ENCODE measurements around the gene LGALS12. TPM values are rescaled to one million over a fixed set of nuclear protein-coding genes. Genes with fewer than 3 reads are reported as not detected.
A peak's percentile ranks its signal among the peaks of the same experiment; 100 is the strongest.

Gene LGALS12
- total RNA-seq, 1 donor from 2014 or later: not detected

DNA sequence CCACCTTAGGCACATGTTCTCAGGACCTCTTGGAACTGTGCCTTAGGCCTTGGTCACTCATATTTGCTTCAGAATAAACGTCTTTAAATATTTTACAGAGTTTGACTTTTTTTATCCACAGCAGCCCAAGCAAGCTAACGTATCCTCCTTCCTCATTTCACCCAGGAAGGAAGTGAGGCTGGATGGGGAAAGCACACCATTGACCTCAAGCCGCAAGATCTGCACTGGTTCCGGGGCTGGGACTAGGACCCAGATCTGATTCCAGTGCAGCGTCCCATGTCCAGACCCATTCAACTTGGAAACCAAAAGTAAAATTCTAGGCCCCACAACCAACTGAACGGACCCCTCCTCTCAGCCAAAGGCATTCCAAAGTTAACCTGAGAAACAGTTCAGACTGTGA is 2.4 kb upstream of the LGALS12 start:
- Mint-ChIP-seq H3K4me1 (ENCODE audit: low read depth, unreplicated experiment) (peaks cover 17% of the 10 kb centered on the region), H3K4me3 (ENCODE audit: unreplicated experiment) (no peak overlapping the region), H3K9me3 (ENCODE audit: unreplicated experiment) (peaks cover 18% of the 10 kb centered on the region), H3K36me3 (ENCODE audit: unreplicated experiment) (peaks cover 22% of the 10 kb centered on the region), H3K27ac (ENCODE audit: unreplicated experiment) (no peak overlapping the region), H3K27me3 (ENCODE audit: unreplicated experiment) (peaks cover 10% of the 10 kb centered on the region)
- DNase-seq: no peak
- no peak for TF ChIP-seq CTCF (IDR thresholded peaks at IDR 0.05; ENCODE audit: partially characterized antibody, unreplicated experiment)

- no peak for DNase-seq
- no peak for TF ChIP-seq CTCF (IDR thresholded peaks at IDR 0.05; ENCODE audit: partially characterized antibody, unreplicated experiment)
- Mint-ChIP-seq H3K36me3 (ENCODE audit: unreplicated experiment) (peaks cover 22% of the 10 kb centered on the region), H3K27ac (ENCODE audit: unreplicated experiment) (no peak overlapping the region), H3K4me1 (ENCODE audit: low read depth, unreplicated experiment) (peaks cover 17% of the 10 kb centered on the region), H3K9me3 (ENCODE audit: unreplicated experiment) (peaks cover 18% of the 10 kb centered on the region), H3K4me3 (ENCODE audit: unreplicated experiment) (no peak overlapping the region), H3K27me3 (ENCODE audit: unreplicated experiment) (peaks cover 10% of the 10 kb centered on the region)
Measured at GRCh38 chr11:63504054-63504453, 1.8 kb upstream of the LGALS12 start.

GRCh38 chr11:63504933-63505586 is 824 bp upstream of the LGALS12 start:
- H3K4me1 Mint-ChIP-seq (ENCODE audit: low read depth, unreplicated experiment): peaks cover 20% of the 10 kb centered on the region
- no peak for DNase-seq
- H3K4me3 Mint-ChIP-seq (ENCODE audit: unreplicated experiment): no peak overlapping the region
- H3K27me3 Mint-ChIP-seq (ENCODE audit: unreplicated experiment): peaks cover 10% of the 10 kb centered on the region
- H3K9me3 Mint-ChIP-seq (ENCODE audit: unreplicated experiment): peaks cover 14% of the 10 kb centered on the region
- H3K36me3 Mint-ChIP-seq (ENCODE audit: unreplicated experiment): peaks cover 12% of the 10 kb centered on the region
- TF ChIP-seq CTCF (IDR thresholded peaks at IDR 0.05; ENCODE audit: partially characterized antibody, unreplicated experiment): no peak
- H3K27ac Mint-ChIP-seq (ENCODE audit: unreplicated experiment): no peak overlapping the region

DNA sequence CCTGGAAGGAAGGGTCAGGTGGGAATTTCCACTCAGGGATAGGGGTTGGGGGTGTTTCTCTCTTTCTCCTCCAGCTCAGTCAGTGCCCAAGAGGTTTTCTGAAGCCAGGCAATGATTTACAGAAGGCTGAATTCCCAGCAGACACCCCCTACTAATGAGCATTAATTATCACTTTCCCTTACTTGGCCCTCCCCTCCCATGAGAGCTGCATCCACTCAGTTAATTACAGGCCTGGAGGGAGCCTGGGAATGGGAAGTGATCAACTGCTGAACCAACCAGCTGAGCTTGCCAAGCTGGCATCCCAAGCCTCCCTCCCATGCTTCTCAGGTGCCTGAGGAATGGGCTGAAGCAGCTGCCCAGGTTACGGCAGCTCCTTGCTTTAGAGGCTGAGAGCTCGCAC is 992 bp downstream of the LGALS12 start:
- Mint-ChIP-seq H3K4me1 (ENCODE audit: low read depth, unreplicated experiment) (peaks cover 28% of the 10 kb centered on the region), H3K27ac (ENCODE audit: unreplicated experiment) (no peak overlapping the region), H3K4me3 (ENCODE audit: unreplicated experiment) (peak overlapping the region; percentile 34), H3K9me3 (ENCODE audit: unreplicated experiment) (peaks cover 8% of the 10 kb centered on the region), H3K36me3 (ENCODE audit: unreplicated experiment) (peaks cover 5% of the 10 kb centered on the region), H3K27me3 (ENCODE audit: unreplicated experiment) (peaks cover 12% of the 10 kb centered on the region)
- TF ChIP-seq CTCF (IDR thresholded peaks at IDR 0.05; ENCODE audit: partially characterized antibody, unreplicated experiment): no peak
- peak; percentile 47 for DNase-seq

DNA sequence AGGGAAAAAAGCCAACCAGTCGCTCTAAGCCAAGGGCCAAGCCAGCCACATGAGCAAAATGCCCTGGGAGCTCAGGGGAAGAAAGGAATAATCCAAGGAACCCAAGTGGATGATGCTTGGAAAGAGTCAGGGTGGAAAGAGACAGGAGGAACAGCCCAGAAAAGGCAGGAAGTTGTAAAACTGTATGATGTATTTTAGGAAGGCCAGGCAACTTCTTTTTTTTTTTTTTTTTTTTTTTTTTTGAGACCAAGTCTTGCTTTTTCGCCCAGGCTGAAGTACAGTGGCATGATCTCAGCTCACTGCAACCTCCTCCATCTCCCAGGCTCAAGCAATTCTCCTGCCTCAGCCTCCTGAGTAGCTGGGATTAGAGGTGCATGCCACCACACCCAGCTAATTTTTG is 1.6 kb downstream of the LGALS12 start:
- H3K4me3 Mint-ChIP-seq (ENCODE audit: unreplicated experiment): peak overlapping the region; percentile 34
- peaks cover 6% of the 10 kb centered on the region for H3K9me3 Mint-ChIP-seq (ENCODE audit: unreplicated experiment)
- TF ChIP-seq CTCF (IDR thresholded peaks at IDR 0.05; ENCODE audit: partially characterized antibody, unreplicated experiment): no peak
- H3K27ac Mint-ChIP-seq (ENCODE audit: unreplicated experiment): peak overlapping the region; percentile 43
- H3K4me1 Mint-ChIP-seq (ENCODE audit: low read depth, unreplicated experiment): peaks cover 28% of the 10 kb centered on the region
- peaks cover 5% of the 10 kb centered on the region for H3K36me3 Mint-ChIP-seq (ENCODE audit: unreplicated experiment)
- DNase-seq: no peak
- peaks cover 13% of the 10 kb centered on the region for H3K27me3 Mint-ChIP-seq (ENCODE audit: unreplicated experiment)

All from glutamatergic neuron (in vitro differentiated cells).